Astrocyte (in vitro differentiated cells and primary cell): ENCODE data around the gene CDCA4. TPM values are rescaled to one million over a fixed set of nuclear protein-coding genes. Genes with fewer than 3 reads are reported as not detected.

Source experiments
- DNase-seq: peaks from one replicate; pipeline ENCODE4 v3.0.0-alpha.2; 2010; ENCODE audit warnings: low read depth
- FAIRE-seq: peaks from 2 replicates; lab custom pipeline; 2011; peaks lifted over from hg19 to GRCh38; lab: Jason Lieb, UNC
- H2AFZ ChIP-seq: 2 replicates; pipeline ENCODE4 v1.6.0; 2012; ENCODE audit warnings: low read depth, low read length, inconsistent platforms
- H3K27ac ChIP-seq: 2 replicates; pipeline ENCODE4 v1.5.1; 2011; ENCODE audit warnings: low read depth, low read length, inconsistent platforms
- H3K27me3 ChIP-seq: 2 replicates; pipeline ENCODE4 v1.6.0; 2011; ENCODE audit warnings: low read length, inconsistent platforms; ENCODE audit not compliant: insufficient read depth
- H3K36me3 ChIP-seq: 2 replicates; pipeline ENCODE4 v1.5.1; 2011; ENCODE audit warnings: low read length, inconsistent platforms; ENCODE audit not compliant: insufficient read depth
- H3K4me1 ChIP-seq: 2 replicates; pipeline ENCODE4 v1.5.1; 2011; ENCODE audit warnings: low read length, inconsistent platforms; ENCODE audit not compliant: insufficient read depth
- H3K4me2 ChIP-seq: 2 replicates; pipeline ENCODE4 v1.6.0; 2012; ENCODE audit warnings: low read length, inconsistent platforms
- H3K4me3 ChIP-seq: 2 replicates; pipeline ENCODE4 v1.5.1; 2011; ENCODE audit warnings: low read depth, mild to moderate bottlenecking, low read length, inconsistent platforms; ENCODE audit not compliant: insufficient read depth
- H3K79me2 ChIP-seq: 2 replicates; pipeline ENCODE4 v1.6.0; 2012; ENCODE audit warnings: mild to moderate bottlenecking, low read length, inconsistent platforms; ENCODE audit not compliant: insufficient read depth
- H3K9ac ChIP-seq: 2 replicates; pipeline ENCODE4 v1.6.0; 2012; ENCODE audit warnings: mild to moderate bottlenecking, low read length, inconsistent platforms
- H3K9me3 ChIP-seq: 2 replicates; pipeline ENCODE4 v1.5.1; 2012; ENCODE audit warnings: low read depth, mild to moderate bottlenecking, low read length, inconsistent platforms; ENCODE audit not compliant: insufficient read depth
- H4K20me1 ChIP-seq: 2 replicates; pipeline ENCODE4 v1.6.0; 2012; ENCODE audit warnings: low read length, inconsistent platforms; ENCODE audit not compliant: insufficient read depth
- H3K27ac Mint-ChIP-seq: one replicate; pipeline ENCODE4 v1.8.0; 2021; ENCODE audit warnings: mild to moderate bottlenecking, mixed read lengths; ENCODE audit not compliant: unreplicated experiment
- H3K27me3 Mint-ChIP-seq: one replicate; pipeline ENCODE4 v1.8.0; 2021; ENCODE audit warnings: low read depth, mixed read lengths; ENCODE audit not compliant: unreplicated experiment
- H3K36me3 Mint-ChIP-seq: one replicate; pipeline ENCODE4 v1.8.0; 2021; ENCODE audit warnings: low read depth, mixed read lengths; ENCODE audit not compliant: unreplicated experiment
- H3K4me1 Mint-ChIP-seq: one replicate; pipeline ENCODE4 v1.8.0; 2021; ENCODE audit warnings: low read depth, mixed read lengths; ENCODE audit not compliant: unreplicated experiment
- H3K4me3 Mint-ChIP-seq: one replicate; pipeline ENCODE4 v1.8.0; 2021; ENCODE audit warnings: mild to moderate bottlenecking, moderate library complexity, mixed read lengths; ENCODE audit not compliant: unreplicated experiment
- H3K9me3 Mint-ChIP-seq: one replicate; pipeline ENCODE4 v1.8.0; 2021; ENCODE audit warnings: mild to moderate bottlenecking, mixed read lengths; ENCODE audit not compliant: unreplicated experiment
- CTCF ChIP-seq: IDR thresholded peaks from 2 replicates; pipeline ENCODE4 v1.5.1; 2011; ENCODE audit warnings: low read depth, mild to moderate bottlenecking, inconsistent platforms, low read length, moderate library complexity; ENCODE audit not compliant: insufficient read depth
- EZH2 ChIP-seq: IDR thresholded peaks from 2 replicates; pipeline ENCODE4 v1.6.1; 2012; ENCODE audit warnings: mild to moderate bottlenecking, low read length, inconsistent platforms; ENCODE audit not compliant: insufficient read depth
- total RNA-seq: library from RNA; stranded (reverse); gene quantifications from 2 replicates; pipeline ENCODE4 v1.2.1, GENCODE V29; 2021

The CDCA4 gene
- total RNA-seq, 1 donor from 2014 or later, result 11.3 TPM

DNA sequence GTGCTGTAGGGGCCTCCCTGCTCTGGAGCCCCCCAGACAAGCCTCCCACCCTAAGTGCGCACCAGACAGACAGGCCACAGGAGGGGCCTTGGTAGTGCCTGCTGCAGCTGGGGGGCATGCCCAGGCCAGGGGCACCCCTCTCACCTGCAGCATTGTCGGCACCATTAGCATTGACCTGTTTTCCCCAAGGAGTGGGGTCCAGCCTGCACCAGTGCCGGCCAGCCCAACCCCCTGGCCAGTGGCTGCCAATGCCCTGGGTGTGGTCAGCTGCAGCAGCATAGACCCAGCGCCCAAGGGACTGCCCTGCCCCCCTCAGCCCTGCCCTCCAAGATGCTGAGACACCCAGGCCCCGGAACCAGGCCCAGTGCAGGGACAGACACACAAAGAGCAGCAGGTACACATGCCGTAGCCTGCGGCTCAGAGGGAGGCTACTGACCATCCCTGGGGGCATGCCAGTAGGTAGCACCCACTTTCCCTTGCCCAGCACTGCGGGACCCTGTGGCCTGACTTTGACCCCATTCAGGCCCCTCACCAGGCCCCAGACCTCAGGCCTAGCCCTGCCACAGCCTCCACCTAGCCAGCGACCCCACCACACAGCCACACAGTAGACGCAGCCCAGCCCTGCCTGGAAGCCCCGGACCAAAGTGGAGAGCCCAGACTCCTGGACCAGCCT, 43.7 kb downstream of the CDCA4 start:
- H3K9ac ChIP-seq, result peak overlapping the region; percentile 76
- H4K20me1 ChIP-seq, result peaks cover 16% of the 10 kb centered on the region
- Mint-ChIP-seq H3K4me3 (peak overlapping the region; percentile 88), H3K36me3 (no peaks in the 10 kb centered on the region), H3K27me3 (peaks cover 26% of the 10 kb centered on the region), H3K9me3 (no peaks in the 10 kb centered on the region), H3K4me1 (peaks cover 6% of the 10 kb centered on the region), H3K27ac (no peak overlapping the region)
- peak overlapping the region; percentile 60 for H3K4me3 ChIP-seq
- H3K27me3 ChIP-seq, result no peaks in the 10 kb centered on the region
- H3K4me2 ChIP-seq, result peak overlapping the region; percentile 98
- H3K27ac ChIP-seq, result no peak overlapping the region
- FAIRE-seq, result no peak
- H3K36me3 ChIP-seq, result no peaks in the 10 kb centered on the region
- H3K9me3 ChIP-seq, result no peaks in the 10 kb centered on the region
- peaks cover 54% of the 10 kb centered on the region for H3K4me1 ChIP-seq
- DNase-seq, result no peak
- peak overlapping the region; percentile 87 for H2AFZ ChIP-seq
- peaks cover 14% of the 10 kb centered on the region for H3K79me2 ChIP-seq
- TF ChIP-seq CTCF (no peak), EZH2 (no peak)

DNA sequence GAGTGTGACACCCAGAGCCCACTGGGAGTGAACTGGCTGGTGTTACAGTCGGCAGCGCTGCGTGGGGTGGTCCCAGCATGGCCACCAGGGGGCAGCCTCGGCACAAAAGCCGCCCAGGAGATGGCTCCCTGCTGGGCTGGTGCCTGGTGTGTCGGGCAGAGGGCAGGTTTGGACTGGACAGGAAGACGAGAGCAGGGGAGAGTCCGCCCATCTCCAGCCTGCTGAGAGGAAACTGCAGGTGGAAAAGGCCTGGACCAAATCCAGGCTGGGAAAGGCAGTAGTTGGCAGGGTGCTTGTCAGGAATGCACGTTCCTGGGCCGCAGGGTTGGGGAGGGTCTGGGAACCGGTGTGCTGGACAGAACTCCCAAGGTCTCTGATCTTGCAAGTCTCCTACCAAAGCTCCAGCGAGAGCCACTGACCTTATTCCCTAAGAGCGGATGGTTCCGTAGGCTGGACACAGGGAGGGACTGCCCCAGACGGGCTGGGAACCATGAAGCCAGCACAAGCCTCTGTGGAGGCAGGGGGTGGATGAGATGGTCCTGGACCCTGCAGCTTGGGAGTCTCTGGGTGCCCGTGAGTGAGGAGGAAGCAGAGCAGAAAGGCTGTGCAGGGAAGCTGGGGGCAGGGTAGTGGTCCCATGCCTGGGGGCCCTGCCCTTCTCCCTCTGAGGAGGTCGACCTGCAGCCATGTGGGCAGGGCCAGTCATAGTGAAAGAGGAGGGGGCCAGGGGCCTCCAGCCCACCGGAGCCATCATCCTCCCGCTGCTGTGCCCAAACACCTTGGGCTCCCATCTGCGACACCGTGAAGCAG, 44.5 kb downstream of the CDCA4 start:
- Histone ChIP-seq H3K27me3 (no peaks in the 10 kb centered on the region), H3K79me2 (peaks cover 14% of the 10 kb centered on the region), H3K4me3 (no peak overlapping the region), H3K9ac (no peak overlapping the region), H4K20me1 (peaks cover 16% of the 10 kb centered on the region), H3K4me1 (peaks cover 62% of the 10 kb centered on the region), H3K4me2 (peak overlapping the region; percentile 24), H3K9me3 (no peaks in the 10 kb centered on the region), H2AFZ (no peak overlapping the region), H3K36me3 (no peaks in the 10 kb centered on the region), H3K27ac (no peak overlapping the region)
- Mint-ChIP-seq H3K4me3 (peak overlapping the region; percentile 62), H3K4me1 (peaks cover 8% of the 10 kb centered on the region), H3K36me3 (no peaks in the 10 kb centered on the region), H3K27ac (no peak overlapping the region), H3K9me3 (no peaks in the 10 kb centered on the region), H3K27me3 (peaks cover 26% of the 10 kb centered on the region)
- DNase-seq, result peak; percentile 25
- FAIRE-seq, result no peak
- TF ChIP-seq CTCF (peak; percentile 68), EZH2 (no peak)
